GOT3 (cell line): ENCODE results near the gene ASB2.

Experiments used
- DNase-seq: peaks from one replicate; lab custom pipeline; 2025; ENCODE audit warnings: mixed read lengths; lab: John Stamatoyannopoulos, UW

ASB2 gene

GRCh38 chr14:94001016-94001415 is 24.6 kb upstream of the ASB2 start:
- no peak for DNase-seq

DNA sequence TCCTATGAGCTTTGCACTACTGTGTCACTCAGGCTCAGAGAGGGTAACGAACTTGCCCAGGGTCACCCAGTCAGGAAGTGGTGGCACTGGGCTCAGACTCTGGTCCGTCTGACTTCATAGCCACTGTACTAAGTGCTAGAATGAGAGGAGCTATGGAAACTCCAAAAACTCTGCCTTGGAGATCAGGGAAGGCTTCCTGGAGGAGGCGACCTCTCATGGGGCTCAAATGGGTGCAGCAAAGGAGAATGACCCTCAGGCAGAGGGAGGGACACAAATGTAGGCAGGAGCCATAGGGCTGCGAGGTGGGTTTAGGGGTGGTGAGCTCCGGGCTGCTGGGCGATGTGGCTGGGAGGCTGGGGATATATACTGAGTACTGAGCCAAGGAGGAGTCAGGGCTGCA is 23.9 kb upstream of the ASB2 start:
- no peak for DNase-seq

- no peak for DNase-seq
Observed at GRCh38 chr14:93999573-93999972, 23.2 kb upstream of the ASB2 start.

DNA sequence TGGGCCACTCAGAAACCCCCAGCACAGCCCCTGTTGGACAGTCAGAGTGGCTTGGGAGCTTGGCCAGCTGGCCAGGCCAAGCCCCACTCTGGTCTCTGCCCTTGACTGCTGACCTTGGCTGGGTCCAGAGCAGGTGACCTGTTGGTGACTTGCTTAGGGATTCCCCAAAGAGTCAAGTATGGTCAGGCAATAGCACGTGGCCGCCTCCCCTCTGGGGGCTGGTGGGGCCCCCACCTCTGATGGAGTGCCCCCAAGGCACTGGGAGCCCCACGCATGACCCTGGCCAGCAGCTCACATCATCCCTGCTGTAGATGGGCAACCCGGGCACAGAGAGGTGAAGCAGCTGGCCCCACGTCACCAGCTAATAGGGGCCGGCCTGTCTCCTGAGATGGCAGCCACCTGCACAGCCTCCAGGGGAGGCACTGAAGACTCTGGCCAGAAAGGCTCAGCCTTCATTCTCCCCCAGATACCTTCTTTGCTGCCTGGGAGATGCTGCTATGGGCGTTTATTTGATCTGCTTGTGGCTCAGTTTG is 22.6 kb upstream of the ASB2 start:
- no peak for DNase-seq

- no peak for DNase-seq
Observed at GRCh38 chr14:93997916-93998870, 21.8 kb upstream of the ASB2 start.

DNA sequence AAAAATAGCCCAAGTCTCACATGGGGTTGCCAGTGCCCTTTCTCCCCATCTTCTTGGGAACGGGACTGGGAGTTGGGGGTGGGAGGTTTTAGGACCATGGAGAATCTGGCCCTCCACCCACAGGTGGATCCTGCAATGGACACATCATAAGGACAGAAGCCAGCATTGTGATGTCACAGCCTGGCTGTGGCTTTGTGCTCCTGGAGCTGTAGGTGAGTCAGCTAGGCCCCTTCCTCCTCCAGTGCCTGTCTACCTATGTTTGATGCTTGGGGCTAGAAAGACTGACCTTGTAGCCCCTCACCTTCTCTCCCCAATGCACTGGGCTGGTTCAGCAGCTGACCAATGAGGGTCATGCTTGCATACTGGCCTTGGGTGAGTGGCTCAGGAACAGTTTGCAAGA is 20.7 kb upstream of the ASB2 start, which contains the start of gene CCDC197:
Gene CCDC197, plus strand, starts transcription at position 220 of the 400 bp plus-strand sequence. CDS start 831 bp downstream, outside the sequence.
- DNase-seq, result no peak

- no peak for DNase-seq
Observed at GRCh38 chr14:93996130-93996695, 19.8 kb upstream of the ASB2 start.

DNA sequence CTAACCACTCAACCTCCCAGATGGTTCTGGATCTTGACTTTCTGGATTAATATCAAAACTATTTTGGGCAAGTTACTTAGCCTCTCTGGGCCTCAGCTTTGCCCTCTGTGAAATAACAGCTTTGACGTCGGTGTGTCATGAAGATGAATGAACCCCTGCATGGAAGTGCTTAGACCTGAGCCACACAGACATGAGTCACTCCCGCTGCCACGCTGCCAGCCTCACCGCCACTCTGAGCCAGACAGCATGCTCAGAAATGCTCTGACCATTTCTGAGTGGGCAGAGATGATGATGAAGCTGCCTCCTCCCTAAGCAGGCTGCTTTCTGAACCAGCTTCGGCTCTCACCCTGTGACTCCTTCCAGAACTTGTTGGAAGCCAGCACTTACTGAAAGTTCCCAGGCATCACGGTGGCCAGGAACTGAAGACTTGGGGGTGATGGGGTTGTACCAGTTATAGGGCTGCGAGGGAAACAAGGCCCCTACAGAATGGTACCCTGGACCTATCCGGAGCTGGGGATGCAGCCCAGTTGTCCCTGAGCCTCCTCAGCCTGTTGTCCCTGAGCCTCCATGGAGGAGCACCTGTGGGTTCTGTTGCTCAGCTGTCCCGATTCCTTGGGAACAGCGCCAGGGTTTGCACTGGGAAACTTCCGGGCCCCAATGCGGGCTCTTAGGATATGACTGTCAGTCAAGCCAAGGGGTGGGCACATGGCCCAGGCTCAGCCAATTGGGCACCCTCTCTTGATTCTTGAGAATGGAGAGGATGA is 18.7 kb upstream of the ASB2 start:
- peak; percentile 17 for DNase-seq

GRCh38 chr14:93993382-93993781 is 17.0 kb upstream of the ASB2 start:
- no peak for DNase-seq

DNA sequence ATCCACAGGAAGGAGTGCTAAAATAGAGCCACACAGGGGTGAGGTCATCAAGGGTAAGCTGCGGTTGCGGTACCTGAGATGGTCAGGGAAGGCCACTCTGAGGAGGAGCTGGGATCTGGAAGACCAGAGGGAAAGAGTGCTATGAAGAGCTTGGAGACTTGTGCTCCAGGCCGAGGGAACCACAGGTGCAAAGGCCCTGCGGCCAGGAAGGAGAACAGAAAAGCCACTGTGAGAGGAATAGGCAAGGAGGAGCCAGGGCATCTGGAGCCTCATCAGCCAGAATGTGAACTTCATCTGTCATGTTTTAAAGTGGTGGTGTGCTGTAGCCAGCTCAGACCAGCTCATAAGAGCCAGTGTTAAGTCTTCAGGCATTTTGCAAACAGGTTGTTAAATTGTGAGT is 15.3 kb upstream of the ASB2 start:
- DNase-seq, result no peak

GRCh38 chr14:93991212-93991611 is 14.8 kb upstream of the ASB2 start:
- no peak for DNase-seq

DNA sequence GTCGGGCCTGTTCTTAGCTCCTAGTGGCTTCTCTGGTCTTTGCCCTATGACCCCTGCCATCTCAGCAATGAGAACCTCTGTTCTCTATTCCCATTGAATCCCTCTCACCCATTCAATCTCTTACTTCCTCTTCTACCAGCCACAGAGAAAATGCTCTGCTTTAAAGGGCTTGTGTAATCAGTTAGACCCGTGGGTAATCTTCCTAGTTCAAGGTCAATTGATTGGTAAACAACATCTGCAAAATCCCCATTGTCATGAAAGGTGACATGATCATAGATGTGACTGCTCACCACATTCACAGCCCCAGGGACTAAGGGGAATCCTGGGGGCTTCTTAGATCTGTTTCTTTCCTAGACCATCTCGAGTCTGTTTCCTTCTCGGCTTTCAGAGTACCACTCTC is 13.6 kb upstream of the ASB2 start:
- no peak for DNase-seq

DNA sequence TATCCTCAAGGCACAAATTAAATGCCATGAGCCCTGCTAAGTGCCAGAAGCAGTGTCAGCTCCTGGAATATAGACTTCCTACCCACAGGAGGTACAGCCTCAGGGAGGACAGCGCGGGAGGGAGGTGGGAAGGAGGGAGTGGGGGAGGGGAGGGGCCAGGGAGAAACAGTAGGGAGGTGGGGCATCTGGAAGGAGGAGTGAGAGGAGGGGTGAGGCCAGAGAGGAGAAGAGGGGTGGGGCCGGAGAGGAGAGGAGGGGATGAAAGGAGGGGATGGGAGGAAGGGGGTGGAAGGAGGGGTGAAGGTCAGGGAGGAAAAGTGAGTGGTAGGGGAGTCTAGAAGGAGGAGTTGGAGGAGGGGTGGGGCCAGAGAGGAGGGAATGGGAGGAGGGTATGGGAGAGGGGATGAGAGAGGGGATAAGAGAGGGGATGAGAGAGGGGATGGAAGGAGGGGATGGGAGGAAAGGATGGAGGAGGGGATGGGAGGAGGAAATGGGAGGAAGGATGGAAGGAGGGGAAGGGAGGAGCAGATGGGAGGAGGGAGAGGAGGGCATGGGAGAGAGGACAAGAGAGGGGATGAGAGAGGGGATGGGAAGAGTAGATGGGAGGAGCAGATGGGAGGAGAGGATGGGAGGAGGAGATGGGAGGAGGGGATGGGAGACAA is 11.6 kb upstream of the ASB2 start:
- DNase-seq, result no peak

DNA sequence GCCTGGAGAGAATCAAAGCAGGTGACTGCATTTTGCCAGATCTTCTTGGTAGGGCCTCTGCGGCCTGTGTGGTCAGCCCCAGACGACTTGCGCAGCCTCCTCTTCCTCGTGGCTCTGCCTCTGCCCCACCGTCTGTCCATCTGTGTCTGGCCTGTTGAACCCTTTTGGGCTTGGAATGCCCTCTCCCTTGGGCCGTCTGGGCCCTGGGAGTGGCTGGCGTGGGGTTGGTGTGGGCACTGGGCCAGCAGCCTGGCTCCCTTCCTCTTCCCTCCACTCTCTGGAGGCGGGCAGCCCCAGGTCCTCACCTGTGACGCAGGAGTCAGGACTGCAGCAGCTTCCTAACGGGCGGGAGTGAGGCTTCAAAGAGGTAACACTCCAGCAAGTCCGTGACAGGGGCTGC is 11.0 kb upstream of the ASB2 start:
- DNase-seq, result no peak

- no peak for DNase-seq
Observed at GRCh38 chr14:93986955-93987354, 10.6 kb upstream of the ASB2 start.

GRCh38 chr14:93984987-93985410 is 8.6 kb upstream of the ASB2 start:
- DNase-seq, result no peak

DNA sequence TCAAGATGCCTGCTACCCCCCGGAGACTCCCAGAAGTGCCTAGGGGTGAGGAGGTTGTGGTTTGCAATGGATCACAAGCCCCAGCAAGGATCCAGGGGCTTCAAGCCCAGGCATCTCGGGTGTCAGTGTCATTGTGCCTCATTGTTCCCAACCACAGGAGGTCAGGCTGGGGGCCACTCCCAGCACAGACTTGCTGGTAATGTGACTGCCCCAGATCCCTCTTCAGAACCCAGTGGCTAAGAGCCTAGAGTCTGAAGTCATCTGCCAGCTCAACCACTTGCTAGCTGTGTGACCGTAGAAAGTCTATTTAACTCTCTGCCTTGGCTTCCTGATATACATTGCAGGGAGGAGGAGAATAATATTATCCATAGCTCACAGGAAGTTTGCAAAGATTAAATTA is 7.7 kb upstream of the ASB2 start:
- DNase-seq, result no peak

DNA sequence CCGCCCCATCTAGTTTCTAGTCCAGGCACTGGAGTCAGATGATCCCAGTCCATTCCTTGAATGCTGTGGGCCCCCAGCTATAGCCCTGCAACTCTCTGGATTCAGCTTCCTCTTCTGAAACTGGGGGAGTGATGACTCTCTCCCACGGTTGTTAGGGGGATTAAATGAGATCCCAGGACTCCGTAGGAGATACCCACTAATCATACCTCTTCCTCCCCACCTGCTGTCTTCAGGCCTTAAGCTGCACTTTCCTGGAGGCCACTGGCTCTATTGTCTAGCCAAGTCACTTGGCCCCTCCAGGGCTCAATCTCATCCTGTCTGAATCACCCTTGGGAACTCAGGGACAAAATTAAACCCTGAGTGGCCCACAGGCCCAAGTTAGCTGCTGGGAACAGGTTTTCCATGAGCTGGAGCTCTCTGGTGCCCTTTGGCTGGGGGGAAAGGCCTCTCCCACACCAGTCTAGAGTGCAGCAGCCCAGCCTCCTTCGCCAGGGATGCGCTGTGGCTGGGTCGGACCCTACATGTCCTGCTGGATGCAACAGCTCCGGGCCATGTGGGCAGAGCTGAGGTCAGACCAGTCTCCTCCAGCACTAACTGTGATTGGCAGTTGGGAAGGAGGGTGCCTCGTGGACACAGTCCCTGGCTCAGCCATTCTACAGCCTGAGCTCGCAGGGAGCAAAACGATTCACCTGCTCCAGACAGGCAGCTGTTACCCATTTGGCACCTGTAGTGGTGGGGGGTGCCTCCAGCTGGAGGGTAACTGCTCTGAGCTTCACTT is 6.0 kb upstream of the ASB2 start:
- DNase-seq, result no peak

DNA sequence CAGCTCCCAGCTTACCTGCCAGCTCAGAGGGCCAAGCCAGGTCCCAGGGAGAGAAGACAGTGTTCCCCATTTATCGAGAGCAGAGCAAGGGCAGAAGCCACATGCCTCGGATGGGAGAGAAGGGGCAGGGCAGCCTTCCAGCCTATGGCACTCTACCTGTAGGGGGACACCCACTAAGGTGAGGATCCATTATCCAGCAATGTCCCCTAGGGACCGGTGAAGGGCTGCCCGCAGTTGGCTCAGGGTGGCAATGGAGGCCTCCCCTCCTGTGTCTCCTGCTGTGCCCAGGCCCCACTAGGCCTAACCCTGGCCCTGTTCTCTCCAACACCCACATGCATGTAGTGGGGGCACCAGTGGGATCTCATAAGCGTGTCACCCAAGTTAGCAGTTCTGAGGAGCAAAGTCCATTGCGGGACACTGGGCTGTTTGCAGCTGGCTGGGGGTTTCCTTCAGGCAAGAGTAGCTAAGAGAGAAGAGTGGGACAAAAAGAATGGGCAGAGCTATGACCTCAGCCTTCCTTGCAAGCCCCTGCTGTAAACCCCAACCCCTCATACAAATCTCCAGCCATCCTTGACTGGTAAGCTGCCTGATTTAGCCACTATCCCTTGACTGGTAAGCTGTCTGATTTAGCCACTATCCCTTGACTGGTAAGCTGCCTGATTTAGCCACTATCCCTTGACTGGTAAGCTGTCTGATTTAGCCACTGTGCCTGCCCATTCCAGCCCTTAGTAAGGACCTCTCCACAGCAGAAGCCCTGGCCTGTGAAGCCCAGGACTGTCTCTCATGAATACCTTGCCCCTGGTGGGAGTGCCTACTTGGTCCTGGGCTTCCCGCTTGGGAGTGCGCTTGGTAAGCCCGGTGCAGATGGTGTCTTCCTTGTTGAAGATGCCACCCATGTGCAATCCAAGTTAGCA is 5.2 kb upstream of the ASB2 start:
- DNase-seq, result no peak
